Kidney epithelial cell (primary cell): Measurements from ENCODE around the gene NXPH4. TPM values are rescaled to one million over a fixed set of nuclear protein-coding genes. Genes with fewer than 3 reads are reported as not detected.
A peak's percentile ranks its signal among the peaks of the same experiment; 100 is the strongest.

Experiments used
- DNase-seq: peaks from one replicate; pipeline ENCODE4 v3.0.0-alpha.2; 2010; ENCODE audit warnings: low read depth
- H3K27me3 ChIP-seq: 2 replicates; pipeline ENCODE4 v1.6.0; 2011; ENCODE audit warnings: low read length; ENCODE audit not compliant: control insufficient read depth, insufficient read depth
- H3K36me3 ChIP-seq: 2 replicates; pipeline ENCODE4 v1.5.1; 2011; ENCODE audit warnings: low read length; ENCODE audit not compliant: control insufficient read depth, insufficient read depth
- H3K4me3 ChIP-seq: 2 replicates; pipeline ENCODE4 v1.5.1; 2011; ENCODE audit warnings: low read depth, mild to moderate bottlenecking, control low read depth, low read length
- CTCF ChIP-seq: IDR thresholded peaks from 2 replicates; pipeline ENCODE4 v1.5.1; 2011; ENCODE audit warnings: mild to moderate bottlenecking, moderate library complexity, low read length, control low read depth, inconsistent platforms; ENCODE audit not compliant: insufficient read depth, poor library complexity, severe bottlenecking
- total RNA-seq: library from RNA; depleted of rRNA; stranded (reverse); fragments of >200 nt; gene quantifications from 2 replicates; pipeline ENCODE4 v1.2.3, GENCODE V29; 2015

NXPH4 gene
- total RNA-seq, 1 donor from 2014 or later, result 5.9 TPM

GRCh38 chr12:57170408-57170807, 46.2 kb upstream of the NXPH4 start:
- no peak overlapping the region for H3K4me3 ChIP-seq
- no peak for TF ChIP-seq CTCF
- no peaks in the 10 kb centered on the region for H3K27me3 ChIP-seq
- DNase-seq, result no peak
- no peaks in the 10 kb centered on the region for H3K36me3 ChIP-seq

- H3K27me3 ChIP-seq, result no peaks in the 10 kb centered on the region
- TF ChIP-seq CTCF, result no peak
- no peak for DNase-seq
- H3K4me3 ChIP-seq, result no peak overlapping the region
- H3K36me3 ChIP-seq, result no peaks in the 10 kb centered on the region
Observed at GRCh38 chr12:57170927-57171326, 45.7 kb upstream of the NXPH4 start.

- no peak for DNase-seq
- Histone ChIP-seq H3K27me3 (no peaks in the 10 kb centered on the region), H3K4me3 (no peak overlapping the region), H3K36me3 (no peaks in the 10 kb centered on the region)
- TF ChIP-seq CTCF, result no peak
Observed at GRCh38 chr12:57171668-57172067, 44.9 kb upstream of the NXPH4 start.

- Histone ChIP-seq H3K4me3 (no peak overlapping the region), H3K27me3 (no peaks in the 10 kb centered on the region), H3K36me3 (no peaks in the 10 kb centered on the region)
- no peak for DNase-seq
- peak; percentile 60 for TF ChIP-seq CTCF
Observed at GRCh38 chr12:57173089-57173488, 43.5 kb upstream of the NXPH4 start.

GRCh38 chr12:57173683-57174082, 42.9 kb upstream of the NXPH4 start:
- Histone ChIP-seq H3K27me3 (no peaks in the 10 kb centered on the region), H3K4me3 (no peak overlapping the region), H3K36me3 (no peaks in the 10 kb centered on the region)
- DNase-seq, result no peak
- no peak for TF ChIP-seq CTCF

GRCh38 chr12:57175428-57176138, 41.0 kb upstream of the NXPH4 start:
- DNase-seq, result peak; percentile 2
- Histone ChIP-seq H3K4me3 (no peak overlapping the region), H3K36me3 (no peaks in the 10 kb centered on the region), H3K27me3 (no peaks in the 10 kb centered on the region)
- TF ChIP-seq CTCF, result peak; percentile 79
